Osteocyte (in vitro differentiated cells): Measurements from ENCODE around the gene HIP1. TPM values are rescaled to one million over a fixed set of nuclear protein-coding genes. Genes with fewer than 3 reads are reported as not detected.

ENCODE experiments used
- DNase-seq: peaks from one replicate; pipeline ENCODE4 v3.0.0; 2021; ENCODE audit warnings: mixed read lengths; ENCODE audit not compliant: unreplicated experiment; ENCODE audit errors: extremely low spot score
- H3K27ac Mint-ChIP-seq: one replicate; pipeline ENCODE4 v1.8.0; 2021; ENCODE audit warnings: mild to moderate bottlenecking, mixed read lengths; ENCODE audit not compliant: unreplicated experiment
- H3K27me3 Mint-ChIP-seq: one replicate; pipeline ENCODE4 v1.8.0; 2021; ENCODE audit warnings: mixed read lengths; ENCODE audit not compliant: unreplicated experiment
- H3K36me3 Mint-ChIP-seq: one replicate; pipeline ENCODE4 v1.8.0; 2021; ENCODE audit warnings: mixed read lengths; ENCODE audit not compliant: unreplicated experiment
- H3K4me1 Mint-ChIP-seq: one replicate; pipeline ENCODE4 v1.8.0; 2021; ENCODE audit warnings: mixed read lengths; ENCODE audit not compliant: unreplicated experiment
- H3K4me3 Mint-ChIP-seq: one replicate; pipeline ENCODE4 v1.8.0; 2021; ENCODE audit warnings: mild to moderate bottlenecking, moderate library complexity, mixed read lengths; ENCODE audit not compliant: unreplicated experiment
- H3K9me3 Mint-ChIP-seq: one replicate; pipeline ENCODE4 v1.8.0; 2021; ENCODE audit warnings: mixed read lengths; ENCODE audit not compliant: unreplicated experiment
- CTCF ChIP-seq: fragments of 200-600 bp; sonication (generic); IDR thresholded peaks from 2 replicates; pipeline ENCODE4 v1.5.0; 2021; ENCODE audit warnings: antibody characterized with exemption, mild to moderate bottlenecking, moderate library complexity
- total RNA-seq: library from RNA; stranded (reverse); gene quantifications from 2 replicates; pipeline ENCODE4 v1.2.1, GENCODE V29; 2021

Gene HIP1
- total RNA-seq, 1 donor from 2014 or later: 55.3 TPM

DNA sequence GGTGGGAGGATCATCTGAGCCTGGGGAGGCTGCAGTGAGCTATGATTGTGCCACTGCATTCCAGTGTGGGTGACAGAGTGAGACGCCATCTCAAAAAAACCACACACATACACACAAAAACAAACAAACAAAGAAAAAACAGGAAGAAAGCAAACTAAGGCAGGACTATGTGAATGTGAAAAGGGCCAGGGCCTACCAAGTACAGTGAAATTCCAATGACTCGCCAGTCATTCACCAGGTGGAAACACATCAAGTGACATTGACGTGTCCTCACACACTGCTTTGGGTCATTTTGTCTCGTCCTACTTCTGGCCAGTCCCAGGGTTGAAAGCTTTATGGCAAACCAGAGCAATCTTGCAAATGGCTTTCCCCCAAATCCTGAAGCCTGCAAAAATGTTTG, 79.9 kb downstream of the HIP1 start:
- H3K27ac Mint-ChIP-seq: peak overlapping the region; percentile 92
- no peak for DNase-seq

DNA sequence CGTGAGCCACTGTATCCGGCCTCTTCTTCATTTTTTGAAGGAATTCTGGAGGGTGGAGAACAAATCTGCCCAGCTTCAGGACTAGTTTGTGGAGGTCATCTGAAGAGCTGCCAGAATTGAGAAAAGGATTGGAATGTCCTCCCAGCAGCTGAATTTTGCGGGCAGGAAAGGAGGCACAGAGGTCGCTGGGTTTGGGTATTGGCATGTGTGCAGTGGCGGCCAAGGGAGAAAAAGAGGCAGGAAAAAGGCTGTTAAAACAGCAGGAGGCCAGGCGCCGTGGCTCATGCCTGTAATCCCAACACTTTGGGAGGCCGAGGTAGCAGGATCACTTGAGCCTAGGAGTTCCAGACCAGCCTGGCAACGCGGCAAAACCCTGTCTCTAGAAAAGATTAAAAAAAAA, 80.4 kb downstream of the HIP1 start:
- Mint-ChIP-seq H3K9me3 (no peaks in the 10 kb centered on the region), H3K27ac (peak overlapping the region; percentile 92), H3K27me3 (no peaks in the 10 kb centered on the region), H3K4me3 (no peak overlapping the region), H3K4me1 (peaks cover 64% of the 10 kb centered on the region), H3K36me3 (no peaks in the 10 kb centered on the region)
- peak; percentile 87 for DNase-seq
- no peak for TF ChIP-seq CTCF

More for the DNA sequence above, 79.9 kb downstream of the HIP1 start:
- Mint-ChIP-seq H3K4me3 (no peak overlapping the region), H3K27me3 (no peaks in the 10 kb centered on the region), H3K4me1 (peaks cover 66% of the 10 kb centered on the region), H3K9me3 (no peaks in the 10 kb centered on the region), H3K36me3 (no peaks in the 10 kb centered on the region)
- no peak for TF ChIP-seq CTCF

DNA sequence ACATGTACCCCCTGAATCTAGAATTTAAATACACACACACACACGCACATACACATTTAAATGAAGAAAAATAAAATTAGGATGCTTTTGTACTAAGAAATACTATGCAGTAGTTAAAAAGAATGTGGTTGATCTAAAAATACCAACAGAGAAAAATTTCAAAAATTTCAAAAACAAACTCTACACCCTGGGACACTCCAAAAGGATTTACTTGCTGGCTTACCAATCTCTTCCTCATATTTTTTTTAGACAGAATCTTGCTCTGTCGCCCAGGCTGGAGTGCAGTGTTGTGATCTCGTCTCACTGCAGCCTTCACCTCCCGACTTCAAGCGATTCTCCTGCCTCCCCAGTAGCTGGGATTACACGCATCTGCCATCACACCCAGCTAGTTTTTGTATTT, 80.9 kb downstream of the HIP1 start:
- peak overlapping the region; percentile 92 for H3K27ac Mint-ChIP-seq
- H3K4me3 Mint-ChIP-seq: peak overlapping the region; percentile 21
- H3K4me1 Mint-ChIP-seq: peaks cover 66% of the 10 kb centered on the region
- DNase-seq: no peak
- H3K9me3 Mint-ChIP-seq: no peaks in the 10 kb centered on the region
- peaks cover 3% of the 10 kb centered on the region for H3K36me3 Mint-ChIP-seq
- H3K27me3 Mint-ChIP-seq: no peaks in the 10 kb centered on the region
- TF ChIP-seq CTCF: no peak

DNA sequence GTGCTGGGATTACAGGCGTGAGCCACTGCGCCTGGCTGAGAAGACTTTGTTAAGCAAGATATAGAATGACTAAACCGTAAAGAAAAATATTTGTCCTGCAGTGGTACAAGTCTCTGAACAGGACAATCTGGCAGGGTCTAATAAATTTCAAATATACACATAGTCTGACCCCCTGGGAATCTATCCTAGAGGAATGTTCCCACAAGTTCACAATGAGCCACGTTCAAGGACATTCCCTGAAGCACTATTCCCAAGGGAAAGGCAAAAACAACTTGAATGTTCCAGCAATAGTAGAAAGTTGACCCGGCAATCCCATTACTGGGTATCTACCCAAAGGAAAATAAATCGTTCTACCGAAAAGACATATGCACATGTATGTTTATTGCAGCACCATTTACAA, 82.0 kb downstream of the HIP1 start:
- no peak for DNase-seq
- no peaks in the 10 kb centered on the region for H3K9me3 Mint-ChIP-seq
- no peak overlapping the region for H3K4me3 Mint-ChIP-seq
- H3K36me3 Mint-ChIP-seq: peaks cover 7% of the 10 kb centered on the region
- H3K27me3 Mint-ChIP-seq: no peaks in the 10 kb centered on the region
- H3K27ac Mint-ChIP-seq: peak overlapping the region; percentile 92
- peaks cover 69% of the 10 kb centered on the region for H3K4me1 Mint-ChIP-seq
- no peak for TF ChIP-seq CTCF

- H3K4me1 Mint-ChIP-seq: peaks cover 68% of the 10 kb centered on the region
- H3K27ac Mint-ChIP-seq: peak overlapping the region; percentile 58
- H3K36me3 Mint-ChIP-seq: peaks cover 7% of the 10 kb centered on the region
- no peak for TF ChIP-seq CTCF
- DNase-seq: no peak
- H3K4me3 Mint-ChIP-seq: no peak overlapping the region
- H3K9me3 Mint-ChIP-seq: no peaks in the 10 kb centered on the region
- no peaks in the 10 kb centered on the region for H3K27me3 Mint-ChIP-seq
Observed at GRCh38 chr7:75655536-75655935, 83.2 kb downstream of the HIP1 start.
